Vagina (tissue), 2 donors: ENCODE measurements around the gene ELF4.

Experiments
- POLR2A ChIP-seq, 2 donors: fragments of 450-650 bp; IDR thresholded peaks; one replicate each; pipeline ENCODE4 v1.6.1; 2017; ENCODE audit warnings: antibody characterized with exemption in 2 of 2, mild to moderate bottlenecking in 2 of 2, moderate library complexity in 2 of 2
- POLR2AphosphoS5 ChIP-seq, 2 donors: sonication (generic); formaldehyde crosslinking; IDR thresholded peaks; one replicate each; pipeline ENCODE4 v1.9.0; 2017; ENCODE audit warnings: antibody characterized with exemption in 2 of 2, mild to moderate bottlenecking in 2 of 2, low read depth in 1 of 2; ENCODE audit not compliant: insufficient read depth in 1 of 2
- TF ChIP-seq, protein P1 (sequence below), 3 experiments: fragments of 450-650 bp in 2 of 3; fragments of 200-600 bp in 1 of 3; sonication (generic) in 1 of 3; IDR thresholded peaks; one replicate each; pipeline ENCODE4 v1.5.1; 2017 to 2019; ENCODE audit warnings: antibody characterized with exemption in 3 of 3, mild to moderate bottlenecking in 2 of 3, moderate library complexity in 2 of 3

DNA sequence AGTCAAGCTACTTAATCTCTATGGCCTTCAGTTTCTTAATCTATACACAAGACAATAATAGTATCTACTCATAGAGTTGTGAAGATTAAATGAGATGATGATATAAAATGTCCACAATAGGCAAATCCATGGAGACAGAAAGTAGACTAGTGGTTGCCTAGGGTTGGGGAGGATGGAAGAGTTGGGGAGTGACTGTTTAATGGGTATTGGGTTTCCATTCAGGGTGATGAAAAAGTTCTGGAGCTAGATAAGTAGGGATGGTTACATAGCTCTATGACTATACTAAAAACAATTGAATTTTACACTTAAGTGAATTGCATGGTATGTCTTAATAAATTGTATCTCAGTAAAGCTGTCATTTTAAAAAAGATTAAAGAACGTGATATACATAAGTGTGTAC, 92.2 kb downstream of the ELF4 start:
- TF ChIP-seq POLR2AphosphoS5 (IDR thresholded peaks at IDR 0.05; ENCODE audit: insufficient read depth in 1 of 2, low read depth in 1 of 2) (no peak), POLR2A (IDR thresholded peaks at IDR 0.05) (no peak)
- TF ChIP-seq, protein P1, sequence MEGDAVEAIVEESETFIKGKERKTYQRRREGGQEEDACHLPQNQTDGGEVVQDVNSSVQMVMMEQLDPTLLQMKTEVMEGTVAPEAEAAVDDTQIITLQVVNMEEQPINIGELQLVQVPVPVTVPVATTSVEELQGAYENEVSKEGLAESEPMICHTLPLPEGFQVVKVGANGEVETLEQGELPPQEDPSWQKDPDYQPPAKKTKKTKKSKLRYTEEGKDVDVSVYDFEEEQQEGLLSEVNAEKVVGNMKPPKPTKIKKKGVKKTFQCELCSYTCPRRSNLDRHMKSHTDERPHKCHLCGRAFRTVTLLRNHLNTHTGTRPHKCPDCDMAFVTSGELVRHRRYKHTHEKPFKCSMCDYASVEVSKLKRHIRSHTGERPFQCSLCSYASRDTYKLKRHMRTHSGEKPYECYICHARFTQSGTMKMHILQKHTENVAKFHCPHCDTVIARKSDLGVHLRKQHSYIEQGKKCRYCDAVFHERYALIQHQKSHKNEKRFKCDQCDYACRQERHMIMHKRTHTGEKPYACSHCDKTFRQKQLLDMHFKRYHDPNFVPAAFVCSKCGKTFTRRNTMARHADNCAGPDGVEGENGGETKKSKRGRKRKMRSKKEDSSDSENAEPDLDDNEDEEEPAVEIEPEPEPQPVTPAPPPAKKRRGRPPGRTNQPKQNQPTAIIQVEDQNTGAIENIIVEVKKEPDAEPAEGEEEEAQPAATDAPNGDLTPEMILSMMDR (IDR thresholded peaks at IDR 0.05) = no peak
